Activated CD4-positive, alpha-beta memory T cell treated with anti-CD3 and anti-CD28 coated beads, Interleukin-2, amount 10 ng/mL, durations not matched to agents 7 days and 5 days (primary cell): ENCODE measurements around the gene ERMN. TPM values are rescaled to one million over a fixed set of nuclear protein-coding genes. Genes with fewer than 3 reads are reported as not detected.
"Not testable (repeated sequence)": the region's sequence is repeated elsewhere in the genome, so short reads cannot be mapped to it uniquely, and the experiment has no call there.

Experiments
- CTCF ChIA-PET: fragments of 350-600 bp; sonication (Branson Sonifier 250); formaldehyde crosslinking; loops from one replicate; lab custom pipeline; 2021; ENCODE audit warnings: antibody characterized with exemption, inconsistent platforms; lab: Charles Lee
- POLR2A ChIA-PET: fragments of 350-600 bp; sonication (Branson Sonifier 250); formaldehyde crosslinking; loops from one replicate; lab custom pipeline; 2021; ENCODE audit warnings: antibody characterized with exemption; lab: Charles Lee
- DNase-seq: peaks from one replicate; pipeline ENCODE4 v3.0.0-alpha.2; 2020
- H3K27ac Mint-ChIP-seq: one replicate; pipeline ENCODE4 v1.8.0; 2021; ENCODE audit warnings: mild to moderate bottlenecking, mixed read lengths
- H3K27me3 Mint-ChIP-seq: one replicate; pipeline ENCODE4 v1.8.0; 2021; ENCODE audit warnings: mixed read lengths
- H3K36me3 Mint-ChIP-seq: one replicate; pipeline ENCODE4 v1.8.0; 2021; ENCODE audit warnings: low read depth, mixed read lengths
- H3K4me1 Mint-ChIP-seq: one replicate; pipeline ENCODE4 v1.8.0; 2021; ENCODE audit warnings: mixed read lengths
- H3K4me3 Mint-ChIP-seq: one replicate; pipeline ENCODE4 v1.8.0; 2021; ENCODE audit warnings: mild to moderate bottlenecking, mixed read lengths
- H3K9me3 Mint-ChIP-seq: one replicate; pipeline ENCODE4 v1.8.0; 2021; ENCODE audit warnings: mixed read lengths
- total RNA-seq, 2 experiments: library from RNA; stranded (reverse); gene quantifications; one replicate each; pipeline ENCODE4 v1.2.3, GENCODE V29; 2021

ERMN gene
- 1 to 10 TPM; 3.1 to 3.5 TPM for total RNA-seq

- H3K27me3 Mint-ChIP-seq, result no peaks in the 10 kb centered on the region
Observed at GRCh38 chr2:157325786-157326185, at the start of gene ERMN. ERMN (minus strand) TSS chr2:157325824; CDS start chr2:157325642, 182 bp downstream.

DNA sequence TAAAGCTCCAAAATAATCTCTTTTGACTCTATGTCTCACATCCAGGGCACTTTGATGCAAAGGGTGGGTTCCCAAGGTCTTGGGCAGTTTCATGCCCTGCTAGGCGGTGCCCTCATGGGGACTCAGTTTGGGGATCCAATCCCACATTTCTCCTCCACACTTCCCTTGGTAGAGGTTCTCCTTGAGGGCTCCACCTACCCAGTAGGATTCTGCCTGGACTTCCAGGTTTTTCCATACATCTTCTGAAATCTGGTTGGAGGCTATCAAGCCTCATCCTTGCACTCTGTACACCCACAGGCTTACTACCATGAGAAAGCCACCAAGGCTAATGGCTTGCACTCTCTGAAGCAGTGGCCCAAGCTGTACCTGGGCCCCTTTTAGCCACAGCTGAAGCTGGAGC is 49.8 kb upstream of the ERMN start:
- no peaks in the 10 kb centered on the region for H3K27me3 Mint-ChIP-seq
- no peaks in the 10 kb centered on the region for H3K4me1 Mint-ChIP-seq
- CTCF ChIA-PET, result no interaction called here
- H3K36me3 Mint-ChIP-seq, result peaks cover 37% of the 10 kb centered on the region
- H3K9me3 Mint-ChIP-seq, result peaks cover 25% of the 10 kb centered on the region
- POLR2A ChIA-PET, result no interaction called here
- no peak for DNase-seq
- no peak overlapping the region for H3K27ac Mint-ChIP-seq
- H3K4me3 Mint-ChIP-seq, result no peak overlapping the region

More at GRCh38 chr2:157325786-157326185, at the start of gene ERMN:
- H3K36me3 Mint-ChIP-seq, result peaks cover 22% of the 10 kb centered on the region
- ChIA-PET POLR2A (interaction anchor here (1.2 to 6.0 kb wide), 3 partner anchors 8 to 114 kb away, joined by 3 to 37 read pairs (median 34); no protein-coding TSS in a partner anchor), CTCF (interaction anchor here (0.7 to 8.1 kb wide), 19 partner anchors 9 to 272 kb away, joined by 3 to 98 read pairs (median 9); no protein-coding TSS in a partner anchor)
- no peak within 1 kb of the TSS for H3K4me3 Mint-ChIP-seq
- H3K27ac Mint-ChIP-seq, result no peak within 1 kb of the TSS
- H3K4me1 Mint-ChIP-seq, result peaks cover 23% of the 10 kb centered on the region
- H3K9me3 Mint-ChIP-seq, result no peaks in the 10 kb centered on the region
- DNase-seq, result no peak

GRCh38 chr2:157368508-157368907 is 42.9 kb upstream of the ERMN start:
- CTCF ChIA-PET, H3K4me3 Mint-ChIP-seq, DNase-seq, POLR2A ChIA-PET, H3K9me3 Mint-ChIP-seq, H3K27ac Mint-ChIP-seq, H3K27me3 Mint-ChIP-seq: not testable (repeated sequence)
- Mint-ChIP-seq H3K36me3 (peaks cover 19% of the 10 kb centered on the region), H3K4me1 (peaks cover 12% of the 10 kb centered on the region)

DNA sequence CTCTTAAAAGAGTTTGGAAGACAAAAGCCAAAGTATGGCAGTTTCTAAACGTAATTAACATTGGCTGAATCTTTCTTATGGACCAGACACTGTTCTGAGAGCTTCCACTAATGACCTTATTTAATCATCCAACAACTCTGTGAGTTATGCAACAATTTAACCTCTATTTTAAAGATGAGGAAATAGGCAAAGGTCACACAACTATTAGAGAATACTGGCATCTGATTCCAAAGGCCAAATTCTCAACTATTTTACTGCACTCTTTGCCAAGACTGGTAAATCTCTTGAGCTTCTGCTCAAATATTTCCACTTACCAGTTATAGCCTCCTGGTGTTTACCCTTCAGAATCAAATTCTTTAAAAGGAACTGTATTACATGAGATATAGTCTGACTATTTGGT is 42.1 kb upstream of the ERMN start:
- no peak overlapping the region for H3K4me3 Mint-ChIP-seq
- H3K9me3 Mint-ChIP-seq, result peaks cover 11% of the 10 kb centered on the region
- CTCF ChIA-PET, result interaction anchor here (0.6 kb wide), 1 partner anchor 10 kb away, joined by 3 read pairs; no protein-coding TSS in a partner anchor
- POLR2A ChIA-PET, result no interaction called here
- H3K36me3 Mint-ChIP-seq, result peaks cover 25% of the 10 kb centered on the region
- no peaks in the 10 kb centered on the region for H3K27me3 Mint-ChIP-seq
- no peak overlapping the region for H3K27ac Mint-ChIP-seq
- DNase-seq, result no peak
- peaks cover 12% of the 10 kb centered on the region for H3K4me1 Mint-ChIP-seq

DNA sequence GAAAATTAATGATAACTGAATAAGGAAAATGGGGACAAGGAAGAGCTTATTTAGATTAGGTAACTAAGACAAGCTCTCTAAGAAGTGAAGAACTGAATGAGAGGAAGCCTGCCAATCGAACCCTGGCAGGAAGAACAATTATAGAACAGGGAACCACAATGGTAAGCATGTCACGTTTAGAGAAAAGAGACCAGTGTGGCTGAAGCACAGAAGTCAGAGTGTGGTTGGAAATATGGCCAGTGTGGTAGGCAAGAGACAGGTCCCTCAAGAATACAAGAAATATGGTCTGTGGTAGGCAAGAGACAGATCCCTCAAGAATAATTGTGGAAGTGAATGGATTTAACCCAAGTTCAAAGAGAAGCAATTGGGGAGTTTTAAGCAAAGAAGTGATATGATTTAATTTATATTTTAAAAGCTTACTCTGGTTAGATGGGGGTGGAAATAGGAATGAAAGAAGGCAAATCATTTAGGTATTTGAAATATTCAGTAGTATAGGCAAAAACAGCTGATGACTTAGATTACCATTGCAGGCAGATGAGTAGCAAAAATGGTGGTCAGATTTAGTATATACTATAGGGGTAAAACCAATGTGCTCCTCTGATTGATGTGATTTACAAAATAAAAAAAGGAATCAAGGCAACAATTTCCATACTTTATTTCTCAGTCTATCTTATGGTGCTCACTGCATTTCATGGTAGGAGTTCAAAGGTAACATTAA is 38.8 kb upstream of the ERMN start:
- POLR2A ChIA-PET, result no interaction called here
- no peak for DNase-seq
- H3K4me1 Mint-ChIP-seq, result peaks cover 12% of the 10 kb centered on the region
- CTCF ChIA-PET, result interaction anchor here (1.0 kb wide), 2 partner anchors 33 to 39 kb away, joined by 3 read pairs; partner anchors contain the start of gene ERMN
- H3K27me3 Mint-ChIP-seq, result no peaks in the 10 kb centered on the region
- H3K36me3 Mint-ChIP-seq, result peaks cover 55% of the 10 kb centered on the region
- no peak overlapping the region for H3K27ac Mint-ChIP-seq
- peaks cover 36% of the 10 kb centered on the region for H3K9me3 Mint-ChIP-seq
- no peak overlapping the region for H3K4me3 Mint-ChIP-seq

GRCh38 chr2:157363612-157364101 is 38.0 kb upstream of the ERMN start:
- no peak overlapping the region for H3K4me3 Mint-ChIP-seq
- peaks cover 36% of the 10 kb centered on the region for H3K9me3 Mint-ChIP-seq
- no peak for DNase-seq
- ChIA-PET POLR2A (no interaction called here), CTCF (interaction anchor here (1.0 kb wide), 1 partner anchor 38 kb away, joined by 3 read pairs; the partner anchor contains the start of gene ERMN)
- H3K4me1 Mint-ChIP-seq, result peaks cover 12% of the 10 kb centered on the region
- peaks cover 55% of the 10 kb centered on the region for H3K36me3 Mint-ChIP-seq
- H3K27ac Mint-ChIP-seq, result no peak overlapping the region
- H3K27me3 Mint-ChIP-seq, result no peaks in the 10 kb centered on the region

DNA sequence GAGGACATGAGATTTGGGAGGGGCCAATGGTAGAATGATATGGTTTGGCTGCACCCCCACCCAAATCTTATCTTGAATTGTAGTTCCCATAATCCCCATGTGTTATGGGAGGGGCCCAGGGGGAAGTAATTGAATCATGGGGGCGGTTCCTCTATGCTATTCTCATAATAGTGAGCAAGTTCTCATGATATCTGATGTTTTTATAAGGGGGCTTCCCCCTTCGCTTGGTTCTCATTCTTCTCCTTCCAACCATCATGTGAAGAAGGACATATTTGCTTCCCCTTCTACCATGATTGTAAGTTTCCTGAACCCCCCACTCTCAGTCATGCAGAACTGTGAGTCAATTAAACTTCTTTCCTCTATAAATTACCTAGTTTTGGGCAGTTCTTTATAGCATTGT is 37.0 kb upstream of the ERMN start:
- ChIA-PET POLR2A (no interaction called here), CTCF (no interaction called here)
- Mint-ChIP-seq H3K4me1 (peaks cover 12% of the 10 kb centered on the region), H3K27me3 (no peaks in the 10 kb centered on the region), H3K36me3 (peaks cover 51% of the 10 kb centered on the region), H3K27ac (no peak overlapping the region), H3K4me3 (no peak overlapping the region), H3K9me3 (peaks cover 32% of the 10 kb centered on the region)
- DNase-seq, result no peak

- H3K36me3 Mint-ChIP-seq, result peaks cover 51% of the 10 kb centered on the region
- no peak for DNase-seq
- CTCF ChIA-PET, result no interaction called here
- H3K27ac Mint-ChIP-seq, result no peak overlapping the region
- no peaks in the 10 kb centered on the region for H3K27me3 Mint-ChIP-seq
- POLR2A ChIA-PET, result no interaction called here
- peaks cover 12% of the 10 kb centered on the region for H3K4me1 Mint-ChIP-seq
- peaks cover 32% of the 10 kb centered on the region for H3K9me3 Mint-ChIP-seq
- H3K4me3 Mint-ChIP-seq, result no peak overlapping the region
Observed at GRCh38 chr2:157361526-157361925, 35.9 kb upstream of the ERMN start.

- H3K27me3 Mint-ChIP-seq, result no peaks in the 10 kb centered on the region
- peaks cover 31% of the 10 kb centered on the region for H3K9me3 Mint-ChIP-seq
- no peak for DNase-seq
- H3K4me3 Mint-ChIP-seq, result no peak overlapping the region
- no peak overlapping the region for H3K27ac Mint-ChIP-seq
- CTCF ChIA-PET, result interaction anchor here (1.6 kb wide), 1 partner anchor 22 kb away, joined by 5 read pairs; no protein-coding TSS in a partner anchor
- peaks cover 9% of the 10 kb centered on the region for H3K4me1 Mint-ChIP-seq
- POLR2A ChIA-PET, result no interaction called here
- peaks cover 41% of the 10 kb centered on the region for H3K36me3 Mint-ChIP-seq
Observed at GRCh38 chr2:157359628-157360027, 34.0 kb upstream of the ERMN start.

- H3K27ac Mint-ChIP-seq, result no peak overlapping the region
- H3K9me3 Mint-ChIP-seq, result peaks cover 9% of the 10 kb centered on the region
- POLR2A ChIA-PET, result no interaction called here
- no peak overlapping the region for H3K4me3 Mint-ChIP-seq
- no peaks in the 10 kb centered on the region for H3K4me1 Mint-ChIP-seq
- DNase-seq, result no peak
- CTCF ChIA-PET, result interaction anchor here (3.0 kb wide), 1 partner anchor 19 kb away, joined by 9 read pairs; no protein-coding TSS in a partner anchor
- no peaks in the 10 kb centered on the region for H3K27me3 Mint-ChIP-seq
- peaks cover 11% of the 10 kb centered on the region for H3K36me3 Mint-ChIP-seq
Observed at GRCh38 chr2:157355618-157356017, 30.0 kb upstream of the ERMN start.

DNA sequence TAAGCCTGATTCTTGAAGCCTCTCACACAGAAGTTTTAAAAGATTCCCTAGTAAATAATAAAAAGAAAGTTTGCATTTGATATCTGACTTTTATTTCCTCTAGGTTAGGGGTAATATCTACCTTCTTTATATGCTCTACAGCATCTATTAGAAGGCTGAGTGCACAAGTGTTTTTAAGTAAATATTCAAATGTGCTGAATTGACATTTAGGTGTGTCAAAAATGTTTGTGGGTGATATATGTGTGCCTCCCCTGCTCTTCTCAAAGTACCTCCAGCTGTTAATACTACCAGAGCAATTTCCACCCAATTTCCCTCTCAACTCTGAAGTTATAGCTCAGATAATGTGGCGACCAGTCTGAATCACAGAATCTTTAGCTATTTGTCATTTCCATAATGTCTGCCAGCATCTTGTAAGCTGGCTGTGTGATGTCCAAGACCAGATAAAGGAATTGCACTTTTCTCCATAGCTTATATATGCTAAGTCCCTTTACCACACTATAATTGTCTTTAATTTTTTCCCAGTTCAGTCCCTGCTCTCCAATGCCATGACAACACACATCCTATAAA is 24.4 kb upstream of the ERMN start:
- H3K27me3 Mint-ChIP-seq, result no peaks in the 10 kb centered on the region
- H3K4me3 Mint-ChIP-seq, result no peak overlapping the region
- H3K27ac Mint-ChIP-seq, result no peak overlapping the region
- DNase-seq, result no peak
- ChIA-PET CTCF (interaction anchor here (0.8 to 2.0 kb wide), 3 partner anchors 14 to 45 kb away, joined by 3 to 17 read pairs (median 7); no protein-coding TSS in a partner anchor), POLR2A (no interaction called here)
- H3K36me3 Mint-ChIP-seq, result peaks cover 19% of the 10 kb centered on the region
- H3K4me1 Mint-ChIP-seq, result no peaks in the 10 kb centered on the region
- H3K9me3 Mint-ChIP-seq, result peaks cover 10% of the 10 kb centered on the region

DNA sequence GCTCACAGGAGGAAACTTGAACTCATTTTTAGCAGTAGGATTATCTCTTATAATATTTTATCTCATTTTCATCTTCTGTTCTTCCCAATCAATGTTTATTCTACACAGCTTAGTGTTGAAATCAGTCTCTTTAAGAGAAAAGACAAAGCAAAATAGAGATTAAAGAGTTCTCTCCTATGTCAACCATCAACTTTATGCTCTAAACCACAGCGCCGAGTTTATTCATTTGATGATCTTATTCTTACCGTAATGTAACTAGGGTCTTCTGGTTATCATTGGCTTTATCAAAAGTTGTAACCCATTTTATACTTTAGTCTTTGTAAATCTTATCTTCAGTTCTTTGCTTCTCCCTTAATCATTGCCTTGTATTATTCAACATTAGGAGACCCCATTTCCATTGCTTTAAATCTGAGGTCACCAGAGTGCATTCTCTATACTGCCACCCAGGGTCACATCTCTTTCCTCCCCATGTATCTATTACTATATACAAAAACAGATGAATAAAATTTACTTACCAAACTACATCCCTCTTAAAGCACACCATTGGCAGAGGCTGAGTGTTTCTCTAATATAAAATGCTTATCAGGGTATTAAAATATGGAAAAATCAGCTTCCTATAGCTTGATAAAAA is 22.8 kb upstream of the ERMN start:
- CTCF ChIA-PET, result interaction anchor here (1.6 to 3.4 kb wide), 2 partner anchors 16 to 21 kb away, joined by 3 to 20 read pairs; no protein-coding TSS in a partner anchor
- POLR2A ChIA-PET, result no interaction called here
- no peak overlapping the region for H3K4me3 Mint-ChIP-seq
- DNase-seq, result no peak
- H3K27me3 Mint-ChIP-seq, result no peaks in the 10 kb centered on the region
- H3K4me1 Mint-ChIP-seq, result no peaks in the 10 kb centered on the region
- H3K9me3 Mint-ChIP-seq, result peaks cover 23% of the 10 kb centered on the region
- no peak overlapping the region for H3K27ac Mint-ChIP-seq
- peaks cover 31% of the 10 kb centered on the region for H3K36me3 Mint-ChIP-seq
